Fibroblast of peridontal ligament (primary cell): ENCODE measurements around the gene RHBDL2.
"Not testable (repeated sequence)": the region's sequence is repeated elsewhere in the genome, so short reads cannot be mapped to it uniquely, and the experiment has no call there.

Experiments used
- DNase-seq: peaks from one replicate; pipeline ENCODE4 v3.0.0-alpha.2; 2010; ENCODE audit errors: extremely low read depth

The RHBDL2 gene

DNA sequence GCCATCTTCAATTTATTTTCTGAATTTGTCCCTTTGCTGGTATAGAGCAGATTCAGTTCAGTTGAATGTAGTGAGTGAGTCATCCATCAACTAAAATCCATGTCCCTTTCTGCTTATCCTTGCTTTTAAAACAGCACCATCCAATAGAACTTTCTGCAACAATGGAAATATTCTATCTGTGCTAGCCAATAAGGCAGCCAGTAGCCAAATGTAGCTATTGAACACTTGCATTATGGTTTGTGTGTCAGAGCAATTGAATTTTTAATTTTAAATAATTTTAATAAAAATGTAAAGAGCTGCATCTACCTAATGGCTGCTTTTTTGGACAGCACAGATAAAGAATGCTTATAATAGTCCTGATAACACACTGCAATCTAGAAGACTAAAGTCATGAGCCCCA, 60.1 kb downstream of the RHBDL2 start, which contains the start of gene GJA9:
Gene GJA9 (minus strand): TSS at position 101 of the 400 bp plus-strand sequence. CDS start 5,489 bp downstream, outside the sequence.
- DNase-seq: no peak

DNA sequence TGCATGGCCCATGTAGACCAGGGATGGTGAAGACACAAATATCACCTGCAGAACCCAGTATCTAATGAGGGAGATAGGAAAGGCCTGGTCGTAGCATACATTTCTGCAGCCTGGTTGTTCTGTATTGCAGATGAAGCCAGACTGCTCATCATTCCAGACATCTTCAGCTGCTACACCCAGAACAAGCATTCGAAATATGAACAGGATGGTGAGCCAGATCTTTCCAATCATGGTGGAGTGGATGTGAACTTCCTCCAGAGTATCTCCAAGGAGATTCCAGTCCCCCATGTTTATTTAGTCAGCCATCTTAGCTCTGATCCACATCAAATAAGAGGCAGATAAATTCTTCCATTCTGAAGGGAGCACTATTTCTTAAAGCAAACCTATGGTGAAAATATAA, 65.8 kb downstream of the RHBDL2 start:
- DNase-seq: no peak

DNA sequence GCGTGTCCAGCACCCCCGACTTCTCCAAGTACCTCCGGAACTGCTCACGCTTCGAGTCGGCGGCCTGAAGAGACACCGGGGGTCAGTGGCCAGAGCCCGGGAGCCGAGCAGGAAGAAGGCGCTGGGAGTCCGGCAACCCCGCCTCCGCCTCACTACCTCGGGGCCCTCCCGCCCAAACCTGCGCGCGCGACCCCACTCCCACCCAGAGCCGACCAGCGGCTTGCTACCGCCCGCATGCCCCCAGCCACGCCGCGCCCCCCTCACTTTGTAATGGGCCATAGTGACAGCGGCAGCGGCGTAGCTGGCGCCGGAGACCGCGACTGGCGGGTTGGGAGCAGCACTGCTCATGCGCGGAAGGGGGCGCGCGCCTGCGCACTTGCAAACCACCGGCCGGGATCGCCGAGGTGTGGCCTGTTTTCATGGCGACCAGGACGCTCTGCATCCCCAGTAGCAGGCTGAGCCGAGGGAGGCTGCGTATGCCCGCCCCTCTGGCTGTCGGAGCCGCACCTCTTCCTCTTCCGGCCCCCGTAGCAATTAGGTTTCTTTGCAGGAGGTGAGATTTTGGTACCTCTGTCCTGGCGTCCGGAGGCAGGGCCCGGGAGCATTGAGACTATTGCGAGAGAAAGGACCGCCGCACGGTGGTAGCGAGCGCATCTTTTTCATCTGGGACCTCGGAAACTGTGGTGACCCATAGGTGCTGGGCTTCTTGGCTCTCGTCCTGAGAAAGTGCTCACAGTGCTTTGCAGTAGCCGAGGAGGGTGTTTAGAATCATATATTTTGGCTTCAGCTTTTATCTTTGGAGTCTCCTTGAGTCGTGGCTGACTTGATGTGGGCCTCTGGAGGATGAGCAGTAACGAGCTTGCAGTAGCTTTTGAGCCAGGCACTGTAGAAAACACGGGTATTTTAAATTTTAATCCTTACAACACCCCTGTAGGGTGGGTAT, 68.3 kb downstream of the RHBDL2 start, which contains the start of gene MYCBP:
Gene MYCBP (minus strand): TSS at position 322 of the 943 bp plus-strand sequence. CDS start 43 bp downstream, at position 279.
- DNase-seq: peak; percentile 92

DNA sequence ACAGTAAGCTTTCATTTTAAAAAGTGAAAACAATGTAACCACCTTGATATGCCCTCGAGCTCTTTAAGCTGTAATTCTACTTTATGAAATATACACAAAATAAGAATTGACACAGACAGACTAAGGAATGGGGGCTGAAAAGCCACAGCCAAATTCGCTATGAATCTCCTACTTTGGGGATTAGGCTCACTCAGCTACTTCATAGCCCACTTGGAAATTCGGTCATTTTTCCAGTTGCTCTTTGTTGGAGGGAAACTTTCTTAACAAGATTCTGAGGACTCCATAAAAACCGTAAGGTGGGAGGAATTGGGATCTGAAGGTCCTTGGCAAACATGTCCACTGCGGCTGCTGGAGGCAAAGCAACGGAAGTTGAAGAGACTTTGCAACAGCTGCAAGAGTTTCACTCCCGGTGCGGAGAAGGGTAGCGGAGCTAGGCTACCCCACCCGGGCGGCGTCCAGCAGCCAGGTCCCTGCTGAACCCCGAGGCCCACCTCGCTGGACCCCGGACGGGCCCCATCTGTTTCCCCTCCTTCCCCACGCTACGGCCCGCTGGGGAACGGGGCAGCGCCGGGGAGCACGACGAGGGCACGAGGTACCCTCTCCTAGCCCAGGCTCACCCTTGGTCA, 69.1 kb downstream of the RHBDL2 start:
- peak; percentile 23 for DNase-seq

DNA sequence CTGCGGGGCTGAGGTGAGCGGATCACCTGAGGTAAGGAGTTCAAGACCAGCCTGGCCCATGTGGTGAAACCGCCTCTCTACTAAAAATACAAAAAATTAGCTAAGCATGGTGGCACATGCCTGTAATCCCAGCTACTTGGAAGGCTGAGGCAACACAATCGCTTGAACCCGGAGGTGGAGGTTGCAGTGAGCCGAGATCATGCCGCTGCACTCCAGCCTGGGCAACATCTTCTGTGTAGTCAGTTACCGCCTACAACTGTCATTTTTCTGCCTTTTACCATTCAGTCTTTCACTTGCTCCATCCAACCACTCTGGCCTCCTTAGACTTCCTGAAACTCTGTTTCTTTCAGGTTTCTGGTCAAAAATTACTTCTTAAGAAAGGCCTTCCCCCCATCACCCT, 70.6 kb downstream of the RHBDL2 start:
- DNase-seq: no peak

DNA sequence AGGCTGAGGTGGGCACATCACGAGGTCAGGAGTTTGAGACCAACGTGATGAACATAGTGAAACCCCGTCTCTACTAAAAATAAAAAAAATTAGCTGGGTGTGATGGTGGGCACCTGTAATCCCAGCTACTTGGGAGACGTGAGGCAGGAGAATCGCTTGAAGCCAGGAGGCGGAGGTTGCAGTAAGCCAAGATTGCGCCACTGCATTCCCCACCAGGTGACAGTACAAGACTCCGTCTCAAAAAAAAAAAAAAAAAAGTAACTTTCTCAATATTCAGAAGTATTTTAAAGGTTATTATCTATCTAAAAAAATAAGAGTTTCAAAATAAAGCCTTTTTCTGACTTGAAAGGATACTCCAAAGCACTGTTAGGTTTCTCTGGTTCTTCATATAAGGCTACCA, 74.4 kb downstream of the RHBDL2 start:
- DNase-seq: no peak

DNA sequence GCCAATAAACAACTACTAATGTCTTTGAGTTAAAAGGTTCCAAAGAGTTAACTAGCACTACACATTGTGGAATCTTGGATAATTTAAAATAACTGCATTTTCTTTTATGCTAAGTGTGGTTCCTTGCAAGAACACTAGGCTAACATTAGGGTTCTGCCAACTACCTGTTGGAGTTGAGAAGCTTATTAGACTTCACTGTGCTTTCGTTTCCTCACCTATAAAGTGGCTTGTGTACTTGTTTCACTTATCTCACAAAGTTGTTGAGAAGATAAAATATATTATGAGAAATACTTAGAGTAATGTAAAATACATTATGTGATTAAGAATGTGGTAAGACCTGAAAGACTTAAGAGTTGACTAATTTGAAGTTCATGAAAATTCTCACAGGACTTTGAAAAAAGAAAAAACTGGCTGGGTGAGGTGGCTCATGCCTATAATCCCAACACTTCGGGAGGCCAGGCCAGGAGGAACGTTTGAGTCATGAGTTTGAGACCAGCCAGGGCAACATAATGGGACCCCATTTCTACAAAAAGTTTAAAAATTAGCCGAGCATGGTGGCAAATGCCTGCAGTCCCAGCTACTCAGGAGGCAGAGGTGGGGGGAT, 76.4 kb downstream of the RHBDL2 start:
- no peak for DNase-seq

DNA sequence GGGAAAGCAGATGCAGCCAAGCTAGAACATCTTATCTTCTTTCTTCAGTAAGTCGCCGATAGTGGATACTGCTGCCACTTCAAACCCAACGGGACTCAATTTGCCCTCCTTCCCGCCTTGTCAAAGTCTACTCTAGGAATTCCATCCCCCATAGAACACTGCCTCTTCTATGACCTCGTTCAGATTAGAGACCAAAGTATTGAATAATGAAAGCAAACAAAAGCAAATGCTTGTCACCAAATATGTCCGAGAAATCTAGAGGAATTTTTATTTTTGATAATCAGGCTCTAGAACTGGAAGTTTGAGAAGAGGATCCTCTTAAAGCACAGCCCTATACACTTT, 81.2 kb downstream of the RHBDL2 start:
- peak; percentile 21 for DNase-seq

DNA sequence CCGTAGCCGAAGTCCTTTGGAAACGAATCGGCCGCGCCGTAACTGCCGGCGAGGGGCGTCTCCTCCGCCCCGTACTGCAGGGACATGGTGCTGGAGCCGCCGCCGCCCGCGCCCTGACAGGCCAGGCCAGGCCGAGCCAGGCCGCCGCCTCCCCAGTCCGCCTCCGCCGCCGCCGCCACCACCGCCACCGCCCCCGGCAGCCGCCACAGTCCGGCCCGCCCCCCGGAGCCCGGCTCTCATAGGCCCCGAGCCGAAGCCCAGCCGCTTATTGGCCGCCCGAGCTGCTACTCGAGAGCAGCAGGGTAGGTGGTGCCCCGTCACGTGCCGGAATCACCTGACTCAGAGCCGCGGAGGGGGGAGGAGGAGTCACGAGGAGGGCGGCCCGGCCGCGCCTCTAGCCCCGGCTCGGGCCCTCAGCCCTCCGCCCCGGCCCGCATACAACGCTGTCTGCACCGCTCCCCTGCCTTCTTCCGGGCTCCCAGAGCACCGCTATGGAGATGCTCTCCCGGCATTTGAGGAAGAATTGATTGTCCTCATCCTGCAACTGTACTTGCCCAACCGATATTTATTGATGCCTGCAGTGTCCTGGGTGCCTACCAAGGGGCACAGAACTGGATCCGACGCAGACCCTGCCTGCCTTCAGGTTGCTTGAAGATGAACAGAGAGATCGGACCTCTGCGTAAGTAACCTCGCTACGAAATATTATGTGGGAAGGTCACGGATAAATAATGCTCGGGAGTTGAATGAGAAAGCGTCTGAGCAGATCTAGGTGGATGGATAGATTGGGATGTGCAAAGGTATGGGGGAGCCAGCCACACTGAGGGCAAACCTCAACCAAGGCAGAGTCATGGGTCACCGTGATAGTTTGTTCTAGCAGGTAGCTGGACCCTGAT, 81.8 kb downstream of the RHBDL2 start, which contains the start of gene RRAGC:
Gene RRAGC (minus strand): TSS at position 212 of the 893 bp plus-strand sequence. CDS start 126 bp downstream, at position 86.
- DNase-seq: peak; percentile 96

DNA sequence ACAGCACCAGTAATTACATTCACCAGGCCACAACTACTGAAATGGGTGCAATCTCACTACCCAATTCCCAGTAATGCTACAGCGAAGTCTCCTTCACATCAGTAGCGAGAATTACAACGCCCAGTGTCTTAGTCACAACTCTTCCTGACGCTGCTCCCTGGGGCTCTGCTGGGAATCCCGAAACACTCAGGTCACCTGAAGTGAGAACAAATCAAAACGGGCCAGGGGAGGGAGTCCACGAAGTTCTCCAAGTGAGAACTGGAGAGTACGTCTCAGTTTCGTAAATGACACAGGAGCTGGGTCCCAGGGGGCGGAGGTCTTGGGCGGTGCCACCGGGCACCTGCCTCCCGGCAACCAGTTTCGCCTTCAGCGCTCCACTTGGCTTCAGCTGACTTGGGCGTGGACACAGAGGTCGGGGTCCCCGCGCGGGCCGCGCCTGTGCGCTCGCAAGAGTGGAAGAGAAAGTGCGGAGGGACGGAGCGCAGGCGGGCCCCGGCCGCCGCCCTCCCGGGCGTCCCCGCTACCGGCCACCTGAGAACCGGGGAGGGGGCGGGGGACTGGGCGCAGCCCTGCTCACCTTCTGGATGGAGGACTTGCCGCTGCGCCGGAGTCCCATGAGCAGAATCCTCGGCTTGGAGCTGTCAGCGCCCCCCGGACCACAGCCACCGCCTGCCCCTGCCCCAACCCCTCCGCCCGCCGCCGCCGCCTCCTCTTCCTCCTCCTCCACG, 82.6 kb downstream of the RHBDL2 start:
- DNase-seq: peak; percentile 53

DNA sequence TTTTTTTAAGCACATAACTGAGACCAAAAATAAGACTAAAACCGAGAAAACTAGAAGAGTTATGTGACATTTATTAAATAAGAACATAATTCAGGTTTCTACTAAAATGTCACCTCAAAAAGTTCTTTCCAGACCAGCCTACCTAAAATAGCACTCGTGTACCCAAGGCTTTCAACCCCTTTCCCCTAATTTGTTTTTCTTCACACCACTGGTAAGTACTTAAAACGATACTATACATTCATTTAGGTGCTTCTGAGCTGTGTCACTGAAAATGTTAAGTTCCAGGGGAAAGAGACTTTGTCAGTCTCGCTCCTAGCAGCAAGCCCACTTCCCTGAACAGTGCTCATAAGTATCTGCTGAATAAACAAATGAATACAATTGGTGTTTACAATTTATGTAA, 88.8 kb downstream of the RHBDL2 start:
- no peak for DNase-seq

DNA sequence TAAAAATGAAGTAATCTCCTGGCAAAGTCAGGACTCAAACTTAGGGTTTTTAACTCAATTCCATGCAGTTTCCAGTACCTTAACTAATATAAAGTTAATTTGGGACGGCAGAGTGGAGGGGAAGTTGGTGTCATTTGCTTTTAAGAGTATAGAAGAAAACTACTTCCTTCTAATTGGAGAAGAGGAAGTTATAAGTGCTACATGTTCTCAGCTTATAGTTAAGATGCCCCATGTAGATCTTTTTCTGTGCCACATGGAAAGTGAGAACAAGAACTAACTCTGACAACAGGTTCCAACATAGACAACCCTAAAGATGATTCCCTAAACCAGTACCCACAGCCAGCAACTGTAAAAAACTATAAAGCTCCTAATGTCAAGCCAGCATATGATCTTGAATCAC, 93.6 kb downstream of the RHBDL2 start:
- DNase-seq: no peak

DNA sequence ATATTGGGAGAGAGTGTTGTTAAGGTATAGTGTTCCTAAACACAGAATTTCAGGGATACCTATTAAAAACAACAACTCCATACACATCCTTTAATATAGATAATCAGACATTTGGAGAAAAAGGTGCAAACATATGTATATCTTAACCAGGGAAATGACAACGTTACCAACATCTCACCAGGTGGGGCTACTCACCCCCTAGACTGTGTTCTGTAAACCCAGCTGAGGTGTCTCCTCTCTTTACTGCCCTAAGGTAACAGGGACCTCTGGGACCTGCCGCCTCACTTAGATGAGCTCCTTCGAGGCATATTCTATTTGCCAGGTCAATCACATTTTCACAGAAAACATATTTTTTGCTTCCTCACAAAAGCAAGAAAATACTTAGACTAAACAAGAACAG, 95.4 kb downstream of the RHBDL2 start:
- DNase-seq: no peak

DNA sequence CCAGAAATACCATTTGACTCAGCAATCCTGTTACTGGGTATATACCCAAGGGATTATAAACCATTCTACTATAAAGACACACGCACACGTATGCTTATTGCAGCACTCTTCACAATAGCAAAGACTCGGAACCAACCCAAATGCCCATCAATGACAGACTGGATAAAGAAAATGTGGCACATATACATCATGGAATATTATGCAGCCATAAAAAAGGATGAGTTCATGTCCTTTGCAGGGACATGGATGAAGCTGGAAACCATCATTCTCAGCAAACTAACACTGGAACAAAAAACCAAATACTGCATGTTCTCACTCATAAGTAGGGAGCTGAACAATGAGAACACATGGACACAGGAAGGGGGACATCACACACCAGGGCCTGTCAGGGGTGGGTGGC, 96.5 kb downstream of the RHBDL2 start:
- not testable (repeated sequence) for DNase-seq

DNA sequence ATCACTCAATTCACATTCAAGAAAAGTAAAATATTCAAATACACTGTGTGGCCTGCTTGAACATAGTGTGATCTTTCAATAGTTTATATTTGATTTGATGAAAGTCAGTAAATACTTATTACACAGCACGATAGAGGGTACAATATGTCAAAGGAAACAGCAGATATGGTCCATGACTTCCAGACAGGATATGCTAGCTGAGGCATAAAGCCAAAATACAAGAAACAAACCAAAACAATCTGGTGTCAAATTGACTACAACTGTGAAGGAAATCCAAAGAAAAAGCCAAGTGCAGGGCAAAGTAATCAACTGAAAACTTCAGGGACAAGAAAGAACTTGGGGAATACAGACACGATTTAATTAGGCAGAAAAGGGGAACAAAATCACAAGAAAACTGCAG, 101.3 kb downstream of the RHBDL2 start:
- DNase-seq: peak; percentile 17

DNA sequence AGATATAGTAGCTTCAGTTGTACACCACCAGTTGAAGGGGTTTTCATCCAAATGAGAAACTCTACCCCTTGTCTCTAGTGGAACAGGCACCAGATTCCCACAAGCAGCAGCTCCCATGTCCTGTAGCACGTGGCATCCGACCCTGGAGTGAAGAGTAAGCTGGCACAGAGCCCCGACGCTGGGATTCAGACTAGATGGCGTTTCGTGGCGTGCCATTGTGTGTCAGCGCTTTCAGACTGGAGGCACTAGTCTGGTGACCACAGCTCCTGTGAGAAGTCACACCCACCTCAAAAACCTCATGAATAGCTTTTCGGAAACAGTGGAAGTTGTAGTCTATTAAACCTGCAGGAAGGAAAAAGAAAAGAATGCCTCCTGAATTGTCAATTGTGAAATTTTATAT, 102.3 kb downstream of the RHBDL2 start:
- DNase-seq: no peak

DNA sequence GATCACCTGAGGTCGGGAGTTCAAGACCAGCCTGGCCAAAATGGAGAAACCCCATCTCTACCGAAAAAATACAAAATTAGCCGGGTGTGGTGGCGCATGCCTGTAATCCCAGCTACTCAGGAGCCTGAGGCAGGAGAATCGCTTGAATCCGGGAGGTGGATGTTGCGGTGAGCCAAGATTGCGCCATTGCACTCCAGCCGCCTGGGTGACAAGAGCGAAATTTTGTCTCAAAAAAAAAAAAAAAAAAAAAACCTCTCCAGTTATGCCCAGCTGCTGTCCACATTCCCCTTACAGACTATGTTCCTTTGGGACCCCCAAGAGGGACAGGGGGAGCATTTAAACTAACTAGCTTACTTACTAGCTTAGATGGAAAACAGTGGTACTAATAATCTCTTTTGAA, 105.3 kb downstream of the RHBDL2 start:
- not testable (repeated sequence) for DNase-seq
